ENCODE data around the gene RAP1B.

GRCh38 chr12:68686262-68686594 is 75.5 kb downstream of the RAP1B start:
- no peak for TF ChIP-seq CTCF (IDR thresholded peaks at IDR 0.05)
- TF ChIP-seq POLR2A (IDR thresholded peaks at IDR 0.05), result no peak

All from adrenal gland (tissue), 5 donors.